Measurements from ENCODE around the gene TRIM7. TPM values are rescaled to one million over a fixed set of nuclear protein-coding genes. Genes with fewer than 3 reads are reported as not detected.

TRIM7 gene
- total and polyA plus RNA-seq, 7 donors, result 10.4 to 42.6 (median 28.8) TPM

- Histone ChIP-seq H3K27ac (no peak overlapping the region), H3K27me3 (ENCODE audit: insufficient read depth in 3 of 3, low read length in 2 of 3) (no peaks in the 10 kb centered on the region), H3K4me3 (no peak overlapping the region), H3K4me1 (no peaks in the 10 kb centered on the region), H3K36me3 (ENCODE audit: insufficient read depth in 1 of 2, low read depth in 1 of 2) (peaks cover 3 to 80% of the 10 kb centered on the region in 2 donors), H3K9me3 (no peaks in the 10 kb centered on the region)
- intact Hi-C loops (cut with DNase I), result no loop called here
- TF ChIP-seq CTCF (IDR thresholded peaks at IDR 0.05), result no peak
- DNase-seq, result no peak
- no peak for ATAC-seq
- WGBS, 3 donors, result 83 to 88% (median 86%) methylated on average over 6 of the region's 6 CpGs
Measured at GRCh38 chr5:181230551-181230950, 25.6 kb upstream of the TRIM7 start.

GRCh38 chr5:181229996-181230395 is 25.0 kb upstream of the TRIM7 start:
- intact Hi-C loops (cut with DNase I), result no loop called here
- Histone ChIP-seq H3K9me3 (no peaks in the 10 kb centered on the region), H3K4me3 (no peak overlapping the region), H3K27me3 (ENCODE audit: insufficient read depth in 3 of 3, low read length in 2 of 3) (no peaks in the 10 kb centered on the region), H3K4me1 (peaks cover 4% of the 10 kb centered on the region), H3K36me3 (ENCODE audit: insufficient read depth in 1 of 2, low read depth in 1 of 2) (peaks cover 0 to 74% of the 10 kb centered on the region in 2 donors), H3K27ac (no peak overlapping the region)
- ATAC-seq, result no peak
- WGBS, 3 donors, result 84 to 95% (median 94%) methylated on average over 13 of the region's 13 CpGs
- no peak for TF ChIP-seq CTCF (IDR thresholded peaks at IDR 0.05)
- DNase-seq, result no peak

GRCh38 chr5:181224390-181225229 is 19.6 kb upstream of the TRIM7 start:
- ATAC-seq (no peak), DNase-seq (peak in 1 of 2 donors; percentile 67)
- intact Hi-C loops (cut with DNase I), result no loop called here
- H3K4me3 ChIP-seq, result peak overlapping the region; percentile 97
- TF ChIP-seq CTCF (IDR thresholded peaks at IDR 0.05), result no peak
- peak overlapping the region; percentile 100 for H3K27ac ChIP-seq
- peaks cover 14% of the 10 kb centered on the region for H3K4me1 ChIP-seq
- no peaks in the 10 kb centered on the region for H3K27me3 ChIP-seq (ENCODE audit: insufficient read depth in 3 of 3, low read length in 2 of 3)
- H3K9me3 ChIP-seq, result no peaks in the 10 kb centered on the region
- H3K36me3 ChIP-seq (ENCODE audit: insufficient read depth in 1 of 2, low read depth in 1 of 2), result peaks cover 0 to 24% of the 10 kb centered on the region in 2 donors
- 66 to 71% (median 69%) methylated on average over 22 of the region's 22 CpGs for WGBS, 3 donors

- ATAC-seq (peak in 2 of 4 donors; percentile 2), DNase-seq (peak; percentile 67 to 83)
- peaks cover 14% of the 10 kb centered on the region for H3K4me1 ChIP-seq
- peak overlapping the region; percentile 100 for H3K27ac ChIP-seq
- H3K4me3 ChIP-seq, result peak overlapping the region; percentile 97
- H3K27me3 ChIP-seq (ENCODE audit: insufficient read depth in 3 of 3, low read length in 2 of 3), result no peaks in the 10 kb centered on the region
- H3K36me3 ChIP-seq (ENCODE audit: insufficient read depth in 1 of 2, low read depth in 1 of 2), result peaks cover 0 to 17% of the 10 kb centered on the region in 2 donors
- H3K9me3 ChIP-seq, result no peaks in the 10 kb centered on the region
- intact Hi-C loops (cut with DNase I), result loop anchor here (1.0 to 2.0 kb wide), 3 partner anchors 17 to 37 kb away; partner anchors contain the start of genes RACK1 (in 1 of the 2) and TRIM52 (in 1 of the 2)
- TF ChIP-seq CTCF (IDR thresholded peaks at IDR 0.05), result no peak
- WGBS, 3 donors, result 1 to 2% (median 2%) methylated on average over 29 to 31 of the region's 31 CpGs
Measured at GRCh38 chr5:181223729-181224389, 18.9 kb upstream of the TRIM7 start.
